CD4-positive, CD25-positive, alpha-beta regulatory T cell (primary cell): ENCODE data around the gene C2orf72. TPM values are rescaled to one million over a fixed set of nuclear protein-coding genes. Genes with fewer than 3 reads are reported as not detected.

Experiments used
- ATAC-seq, 2 donors: fragments of 150-1000 bp; cut with Tn5 transposase; one replicate each; pipeline ENCODE4 v1.10.0; 2021; ENCODE audit warnings: low read depth in 2 of 2, moderate number of reproducible peaks in 2 of 2, moderate library complexity in 1 of 2
- DNase-seq, 3 donors: peaks; one replicate each; pipeline versions ENCODE4 v3.0.0 to v3.0.0-alpha.2; 2012 to 2022; ENCODE audit warnings: mixed read lengths in 1 of 3
- H3K27ac ChIP-seq: one replicate; pipeline ENCODE4 v1.7.0; 2013; ENCODE audit warnings: mild to moderate bottlenecking, low read length; ENCODE audit not compliant: insufficient read depth, poor library complexity, severe bottlenecking
- H3K27me3 ChIP-seq: one replicate; pipeline ENCODE4 v1.7.0; 2013; ENCODE audit warnings: low read length; ENCODE audit not compliant: control insufficient read depth, insufficient read depth
- H3K36me3 ChIP-seq: one replicate; pipeline ENCODE4 v1.7.0; 2013; ENCODE audit warnings: mild to moderate bottlenecking, low read length, moderate library complexity; ENCODE audit not compliant: control insufficient read depth, insufficient read depth
- H3K4me1 ChIP-seq: 2 replicates; pipeline ENCODE4 v1.7.0; 2013; ENCODE audit warnings: mild to moderate bottlenecking, low read length; ENCODE audit not compliant: insufficient read depth, control insufficient read depth, poor library complexity, severe bottlenecking
- H3K4me3 ChIP-seq: one replicate; pipeline ENCODE4 v1.7.0; 2013; ENCODE audit warnings: low read depth, mild to moderate bottlenecking, low read length, moderate library complexity
- H3K9me3 ChIP-seq, 2 experiments: 1 replicate in 1 of 2; 2 replicates in 1 of 2; pipeline ENCODE4 v1.7.0; 2013; ENCODE audit warnings: low read length in 2 of 2, mild to moderate bottlenecking in 1 of 2, moderate library complexity in 1 of 2; ENCODE audit not compliant: control insufficient read depth in 2 of 2
- H3K27ac Mint-ChIP-seq, 3 donors: one replicate each; pipeline ENCODE4 v1.8.0; 2020 to 2022; ENCODE audit warnings: mild to moderate bottlenecking in 3 of 3, mixed read lengths in 3 of 3, moderate library complexity in 2 of 3
- H3K27me3 Mint-ChIP-seq: one replicate; pipeline ENCODE4 v1.8.0; 2022; ENCODE audit warnings: mild to moderate bottlenecking, mixed read lengths
- H3K36me3 Mint-ChIP-seq: one replicate; pipeline ENCODE4 v1.8.0; 2020; ENCODE audit warnings: mixed read lengths
- H3K4me1 Mint-ChIP-seq, 4 donors: one replicate each; pipeline ENCODE4 v1.8.0; 2020 to 2022; ENCODE audit warnings: mixed read lengths in 4 of 4, mild to moderate bottlenecking in 1 of 4
- H3K4me3 Mint-ChIP-seq, 4 donors: one replicate each; pipeline ENCODE4 v1.8.0; 2020 to 2022; ENCODE audit warnings: mild to moderate bottlenecking in 4 of 4, mixed read lengths in 4 of 4, moderate library complexity in 3 of 4
- H3K9me3 Mint-ChIP-seq, 7 donors: one replicate each; pipeline ENCODE4 v1.8.0; 2020 to 2022; ENCODE audit warnings: mixed read lengths in 7 of 7, mild to moderate bottlenecking in 3 of 7, moderate library complexity in 2 of 7
- polyA plus RNA-seq, 4 donors: library from polyadenylated mRNA; unstranded; fragments of 300-500 nt; fragmentation: Illumina TruSeq; gene quantifications; one replicate each; pipeline ENCODE4 v1.2.3, GENCODE V29; 2021
- total RNA-seq: library from RNA; stranded (reverse); gene quantifications from one replicate; pipeline ENCODE4 v1.2.3, GENCODE V29; 2022

C2orf72 gene
- total and polyA plus RNA-seq, 5 donors from 2014 or later = not detected

- Mint-ChIP-seq H3K27ac (no peak overlapping the region), H3K4me3 (peak overlapping the region in 1 of 4 donors; percentile 1), H3K36me3 (no peaks in the 10 kb centered on the region), H3K4me1 (peaks cover 0 to 13% (median 9%) of the 10 kb centered on the region in 4 donors), H3K9me3 (peaks cover 0 to 2% (median 0%) of the 10 kb centered on the region in 7 donors), H3K27me3 (peaks cover 42% of the 10 kb centered on the region)
- no peak overlapping the region for H3K4me3 ChIP-seq
- no peaks in the 10 kb centered on the region for H3K36me3 ChIP-seq
- H3K4me1 ChIP-seq = peaks cover 12% of the 10 kb centered on the region
- no peak overlapping the region for H3K27ac ChIP-seq
- H3K27me3 ChIP-seq = no peaks in the 10 kb centered on the region
- no peaks in the 10 kb centered on the region for H3K9me3 ChIP-seq
- no peak for DNase-seq
- no peak for ATAC-seq
Observed at GRCh38 chr2:231047923-231048915, 10.9 kb downstream of the C2orf72 start.

GRCh38 chr2:231049286-231050017 is 12.1 kb downstream of the C2orf72 start:
- Mint-ChIP-seq H3K27me3 (peaks cover 46% of the 10 kb centered on the region), H3K4me1 (peaks cover 0 to 21% (median 15%) of the 10 kb centered on the region in 4 donors), H3K27ac (no peak overlapping the region), H3K9me3 (peaks cover 0 to 2% (median 0%) of the 10 kb centered on the region in 7 donors), H3K36me3 (no peaks in the 10 kb centered on the region), H3K4me3 (peak overlapping the region in 1 of 4 donors; percentile 40)
- H3K27me3 ChIP-seq = peaks cover under 1% of the 10 kb centered on the region
- DNase-seq (no peak), ATAC-seq (no peak)
- no peaks in the 10 kb centered on the region for H3K9me3 ChIP-seq
- no peak overlapping the region for H3K27ac ChIP-seq
- no peak overlapping the region for H3K4me3 ChIP-seq
- peaks cover 13% of the 10 kb centered on the region for H3K4me1 ChIP-seq
- H3K36me3 ChIP-seq = no peaks in the 10 kb centered on the region

- no peak overlapping the region for H3K27ac Mint-ChIP-seq
- no peak overlapping the region for H3K27ac ChIP-seq
- H3K36me3 ChIP-seq = no peaks in the 10 kb centered on the region
- H3K36me3 Mint-ChIP-seq = no peaks in the 10 kb centered on the region
- peaks cover 0 to 2% (median 0%) of the 10 kb centered on the region in 7 donors for H3K9me3 Mint-ChIP-seq
- peaks cover 1% of the 10 kb centered on the region for H3K27me3 ChIP-seq
- H3K9me3 ChIP-seq = no peaks in the 10 kb centered on the region
- no peak for DNase-seq
- H3K4me3 Mint-ChIP-seq = peak overlapping the region in 1 of 4 donors; percentile 47
- H3K4me1 Mint-ChIP-seq = peaks cover 0 to 21% (median 15%) of the 10 kb centered on the region in 4 donors
- no peak overlapping the region for H3K4me3 ChIP-seq
- H3K4me1 ChIP-seq = peaks cover 13% of the 10 kb centered on the region
- no peak for ATAC-seq
- H3K27me3 Mint-ChIP-seq = peaks cover 47% of the 10 kb centered on the region
Observed at GRCh38 chr2:231050018-231050901, 12.9 kb downstream of the C2orf72 start.

- no peaks in the 10 kb centered on the region for H3K36me3 Mint-ChIP-seq
Observed at GRCh38 chr2:231051116-231051515, 13.8 kb downstream of the C2orf72 start.

GRCh38 chr2:231052494-231053451 is 15.4 kb downstream of the C2orf72 start:
- peaks cover 3 to 36% (median 25%) of the 10 kb centered on the region in 4 donors for H3K4me1 Mint-ChIP-seq
- peak overlapping the region in 2 of 3 donors; percentile 62 to 65 for H3K27ac Mint-ChIP-seq
- peaks cover 55% of the 10 kb centered on the region for H3K27me3 Mint-ChIP-seq
- peaks cover 0 to 2% (median 0%) of the 10 kb centered on the region in 7 donors for H3K9me3 Mint-ChIP-seq
- no peaks in the 10 kb centered on the region for H3K9me3 ChIP-seq
- peaks cover 1% of the 10 kb centered on the region for H3K27me3 ChIP-seq
- no peaks in the 10 kb centered on the region for H3K36me3 Mint-ChIP-seq
- DNase-seq = peak; percentile 71 to 92 (median 81)
- H3K27ac ChIP-seq = no peak overlapping the region
- peak overlapping the region; percentile 87 to 98 (median 93) for H3K4me3 Mint-ChIP-seq
- no peaks in the 10 kb centered on the region for H3K36me3 ChIP-seq
- ATAC-seq = peak; percentile 63 to 69
- peaks cover 21% of the 10 kb centered on the region for H3K4me1 ChIP-seq
- H3K4me3 ChIP-seq = peak overlapping the region; percentile 75

More at GRCh38 chr2:231051116-231051515, 13.8 kb downstream of the C2orf72 start:
- Mint-ChIP-seq H3K4me1 (peaks cover 0 to 24% (median 17%) of the 10 kb centered on the region in 4 donors), H3K27me3 (peaks cover 48% of the 10 kb centered on the region), H3K27ac (no peak overlapping the region), H3K9me3 (peaks cover 0 to 2% (median 0%) of the 10 kb centered on the region in 7 donors), H3K4me3 (peak overlapping the region in 1 of 4 donors; percentile 75)
- H3K9me3 ChIP-seq = no peaks in the 10 kb centered on the region
- H3K27ac ChIP-seq = no peak overlapping the region
- H3K36me3 ChIP-seq = no peaks in the 10 kb centered on the region
- DNase-seq (no peak), ATAC-seq (no peak)
- no peak overlapping the region for H3K4me3 ChIP-seq
- H3K27me3 ChIP-seq = peaks cover 1% of the 10 kb centered on the region
- H3K4me1 ChIP-seq = peaks cover 13% of the 10 kb centered on the region

GRCh38 chr2:231053846-231054245 is 16.5 kb downstream of the C2orf72 start:
- peak overlapping the region in 1 of 3 donors; percentile 86 for H3K27ac Mint-ChIP-seq
- peaks cover 32% of the 10 kb centered on the region for H3K4me1 ChIP-seq
- H3K9me3 ChIP-seq = no peaks in the 10 kb centered on the region

More at GRCh38 chr2:231053846-231054245, 16.5 kb downstream of the C2orf72 start:
- no peak for DNase-seq
- Mint-ChIP-seq H3K9me3 (peaks cover 0 to 2% (median 0%) of the 10 kb centered on the region in 7 donors), H3K27me3 (peaks cover 50% of the 10 kb centered on the region), H3K4me1 (peaks cover 14 to 47% (median 35%) of the 10 kb centered on the region in 4 donors), H3K36me3 (no peaks in the 10 kb centered on the region), H3K4me3 (peak overlapping the region; percentile 1 to 87 (median 62))
- ATAC-seq = no peak
- Histone ChIP-seq H3K36me3 (no peaks in the 10 kb centered on the region), H3K27me3 (peaks cover 1% of the 10 kb centered on the region), H3K27ac (no peak overlapping the region), H3K4me3 (no peak overlapping the region)
